GM12801 (cell line): ENCODE results near the gene CSGALNACT2.

Experiments
- TF ChIP-seq, protein P1 (sequence below): IDR thresholded peaks from one replicate; pipeline ENCODE4 v1.5.1; 2011; ENCODE audit warnings: control low read depth; ENCODE audit not compliant: insufficient read length; ENCODE audit errors: extremely low read depth

Gene CSGALNACT2

GRCh38 chr10:43141421-43141820 lies 3.2 kb downstream of the CSGALNACT2 start:
- TF ChIP-seq, protein P1, sequence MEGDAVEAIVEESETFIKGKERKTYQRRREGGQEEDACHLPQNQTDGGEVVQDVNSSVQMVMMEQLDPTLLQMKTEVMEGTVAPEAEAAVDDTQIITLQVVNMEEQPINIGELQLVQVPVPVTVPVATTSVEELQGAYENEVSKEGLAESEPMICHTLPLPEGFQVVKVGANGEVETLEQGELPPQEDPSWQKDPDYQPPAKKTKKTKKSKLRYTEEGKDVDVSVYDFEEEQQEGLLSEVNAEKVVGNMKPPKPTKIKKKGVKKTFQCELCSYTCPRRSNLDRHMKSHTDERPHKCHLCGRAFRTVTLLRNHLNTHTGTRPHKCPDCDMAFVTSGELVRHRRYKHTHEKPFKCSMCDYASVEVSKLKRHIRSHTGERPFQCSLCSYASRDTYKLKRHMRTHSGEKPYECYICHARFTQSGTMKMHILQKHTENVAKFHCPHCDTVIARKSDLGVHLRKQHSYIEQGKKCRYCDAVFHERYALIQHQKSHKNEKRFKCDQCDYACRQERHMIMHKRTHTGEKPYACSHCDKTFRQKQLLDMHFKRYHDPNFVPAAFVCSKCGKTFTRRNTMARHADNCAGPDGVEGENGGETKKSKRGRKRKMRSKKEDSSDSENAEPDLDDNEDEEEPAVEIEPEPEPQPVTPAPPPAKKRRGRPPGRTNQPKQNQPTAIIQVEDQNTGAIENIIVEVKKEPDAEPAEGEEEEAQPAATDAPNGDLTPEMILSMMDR = no peak

GRCh38 chr10:43145311-43145710 lies 7.1 kb downstream of the CSGALNACT2 start:
- TF ChIP-seq, protein P1 = no peak

DNA sequence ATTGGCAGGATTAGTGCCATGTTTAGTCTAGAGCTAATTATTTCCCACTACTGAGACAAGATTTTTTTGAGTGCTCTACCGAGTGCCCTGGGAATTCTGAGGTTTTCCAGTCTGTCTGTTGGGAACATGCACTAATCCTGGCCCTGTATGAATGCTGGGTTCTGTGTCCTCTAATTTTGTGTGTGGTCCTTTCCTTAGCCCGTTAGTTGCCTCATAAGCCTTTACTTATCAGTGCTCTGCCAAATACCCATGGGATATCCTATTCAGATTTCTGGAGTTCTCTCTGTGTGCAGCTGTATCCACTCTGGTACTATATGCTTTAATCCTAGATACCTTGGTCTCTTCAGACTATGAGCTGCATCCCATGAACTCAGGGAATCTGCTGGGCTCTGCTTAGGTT lies 13.1 kb downstream of the CSGALNACT2 start:
- TF ChIP-seq, protein P1 = no peak

DNA sequence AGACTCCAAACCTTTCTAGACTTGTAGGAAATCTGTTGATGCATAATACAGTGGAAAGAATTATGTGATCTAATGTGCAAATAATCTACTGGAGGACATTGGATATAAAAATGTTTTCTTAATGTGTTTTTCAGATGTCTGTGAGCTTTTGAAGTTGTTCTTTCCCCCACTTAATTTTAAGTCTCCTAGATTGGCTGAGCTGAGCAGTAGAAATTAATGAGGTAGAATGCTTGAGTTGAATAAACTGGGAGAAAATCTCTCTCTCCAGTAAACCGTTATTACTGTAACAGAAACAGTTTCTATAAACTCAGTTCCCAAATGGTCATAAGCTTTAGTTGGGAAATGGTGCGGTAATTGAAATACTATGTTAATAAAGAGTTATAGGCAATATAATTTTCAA lies 15.7 kb downstream of the CSGALNACT2 start:
- TF ChIP-seq, protein P1 = no peak

DNA sequence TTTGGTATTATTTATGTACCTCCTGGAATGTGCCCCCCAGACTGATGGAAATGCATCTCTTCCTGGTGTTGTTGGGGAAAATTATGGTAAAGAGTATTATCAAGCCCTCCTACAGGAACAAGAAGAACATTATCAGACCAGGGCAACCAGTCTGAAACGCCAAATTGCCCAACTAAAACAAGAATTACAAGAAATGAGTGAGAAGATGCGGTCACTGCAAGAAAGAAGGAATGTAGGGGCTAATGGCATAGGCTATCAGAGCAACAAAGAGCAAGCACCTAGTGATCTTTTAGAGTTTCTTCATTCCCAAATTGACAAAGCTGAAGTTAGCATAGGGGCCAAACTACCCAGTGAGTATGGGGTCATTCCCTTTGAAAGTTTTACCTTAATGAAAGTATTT lies 17.0 kb downstream of the CSGALNACT2 start:
- TF ChIP-seq, protein P1 = no peak

DNA sequence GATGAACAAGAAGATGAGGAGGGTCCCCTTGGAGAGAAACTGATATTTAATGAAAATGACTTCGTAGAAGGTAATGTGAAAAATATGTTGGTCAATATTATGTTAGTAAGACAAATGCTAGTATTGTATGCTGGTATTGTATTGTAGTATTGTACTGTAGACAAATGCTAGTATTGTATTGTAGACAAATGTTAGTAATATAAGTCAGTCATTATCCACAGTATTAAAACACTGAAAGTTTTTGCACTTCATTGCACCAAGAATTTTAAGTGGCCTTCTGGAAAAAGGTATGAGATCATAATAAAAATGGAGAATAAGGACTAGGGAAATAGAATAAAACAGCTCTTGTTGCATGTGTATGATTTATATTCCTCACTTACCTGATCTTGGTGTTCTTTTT lies 17.5 kb downstream of the CSGALNACT2 start:
- TF ChIP-seq, protein P1 = no peak

DNA sequence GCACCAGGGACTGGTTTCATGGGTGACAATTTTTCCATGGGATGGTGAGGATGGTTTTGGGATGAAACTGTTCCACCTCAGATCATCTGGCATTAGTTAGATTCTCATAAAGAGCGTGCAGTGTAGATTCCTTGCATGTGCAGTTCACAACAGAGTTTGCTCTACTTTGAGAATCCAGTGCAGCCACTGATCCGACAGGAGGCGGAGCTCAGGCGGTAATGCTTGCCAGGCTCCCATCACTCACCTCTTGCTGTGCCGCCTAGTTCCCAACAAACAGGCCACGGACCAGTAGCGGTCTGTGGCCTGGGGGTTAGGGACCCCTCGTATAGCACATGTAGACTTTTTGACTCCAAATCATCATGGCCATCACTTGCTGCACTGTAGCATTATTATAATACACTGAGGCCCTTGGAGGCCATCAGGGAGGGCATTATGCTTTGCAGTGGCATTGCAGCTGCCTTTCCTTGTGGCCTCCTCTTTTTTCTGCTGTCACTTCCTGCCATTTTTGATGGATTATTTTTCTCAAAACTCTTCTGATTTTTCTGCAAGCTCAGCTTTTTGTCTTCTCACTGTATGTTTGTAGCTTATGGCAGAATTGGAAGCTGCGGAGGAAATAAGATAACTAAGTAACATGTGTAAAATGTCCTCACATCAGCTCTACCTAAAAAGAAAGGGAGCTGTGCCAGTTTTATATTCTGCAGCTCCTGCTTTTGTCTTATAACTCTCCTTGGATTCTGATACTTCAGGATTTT lies 18.5 kb downstream of the CSGALNACT2 start:
- TF ChIP-seq, protein P1 = no peak

DNA sequence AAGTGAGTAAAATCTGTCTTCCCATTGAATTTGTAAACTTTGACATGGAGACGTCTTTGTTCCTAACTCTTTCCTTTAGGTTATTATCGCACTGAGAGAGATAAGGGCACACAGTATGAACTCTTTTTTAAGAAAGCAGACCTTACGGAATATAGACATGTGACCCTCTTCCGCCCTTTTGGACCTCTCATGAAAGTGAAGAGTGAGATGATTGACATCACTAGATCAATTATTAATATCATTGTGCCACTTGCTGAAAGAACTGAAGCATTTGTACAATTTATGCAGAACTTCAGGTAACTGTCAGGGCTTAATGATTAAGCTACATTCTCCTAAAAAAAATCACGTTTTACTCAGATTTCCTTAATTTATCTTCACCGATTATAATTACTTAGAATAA lies 20.4 kb downstream of the CSGALNACT2 start:
- TF ChIP-seq, protein P1 = no peak
